OCI-LY3 (cell line): ENCODE data around the gene THUMPD2.

Experiments
- EZH2phosphoT487 ChIP-seq: fragments of 200-600 bp; shearing (Covaris generic); IDR thresholded peaks from 2 replicates; pipeline ENCODE4 v1.6.1; 2018; ENCODE audit warnings: antibody characterized with exemption, mixed run types, low read depth
- TF ChIP-seq, protein P1 (sequence below): fragments of 200-600, 300-600 bp; sonication (generic); IDR thresholded peaks from 2 replicates; pipeline ENCODE4 v1.5.1; 2014; ENCODE audit warnings: antibody characterized with exemption, low read length, low read depth

DNA sequence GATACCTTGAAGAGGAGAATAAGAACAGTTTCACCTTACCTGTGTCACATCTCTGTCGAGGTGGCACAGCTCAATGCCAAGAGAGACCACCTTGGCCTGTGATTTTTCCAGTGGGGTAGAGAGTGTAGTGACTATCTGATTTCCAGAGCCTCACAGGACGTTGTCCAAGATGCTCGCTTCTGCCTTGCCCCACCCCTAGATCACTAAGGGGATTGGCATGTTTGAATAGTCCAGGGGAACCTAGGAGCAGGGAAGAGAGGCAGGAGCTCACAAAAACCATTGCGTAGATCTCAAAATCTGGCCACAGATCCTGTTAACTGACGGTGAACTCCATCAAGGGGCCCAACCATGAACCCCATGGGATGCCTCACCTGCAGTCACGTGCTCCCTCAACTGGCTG lies 89.2 kb downstream of the THUMPD2 start:
- TF ChIP-seq, protein P1, sequence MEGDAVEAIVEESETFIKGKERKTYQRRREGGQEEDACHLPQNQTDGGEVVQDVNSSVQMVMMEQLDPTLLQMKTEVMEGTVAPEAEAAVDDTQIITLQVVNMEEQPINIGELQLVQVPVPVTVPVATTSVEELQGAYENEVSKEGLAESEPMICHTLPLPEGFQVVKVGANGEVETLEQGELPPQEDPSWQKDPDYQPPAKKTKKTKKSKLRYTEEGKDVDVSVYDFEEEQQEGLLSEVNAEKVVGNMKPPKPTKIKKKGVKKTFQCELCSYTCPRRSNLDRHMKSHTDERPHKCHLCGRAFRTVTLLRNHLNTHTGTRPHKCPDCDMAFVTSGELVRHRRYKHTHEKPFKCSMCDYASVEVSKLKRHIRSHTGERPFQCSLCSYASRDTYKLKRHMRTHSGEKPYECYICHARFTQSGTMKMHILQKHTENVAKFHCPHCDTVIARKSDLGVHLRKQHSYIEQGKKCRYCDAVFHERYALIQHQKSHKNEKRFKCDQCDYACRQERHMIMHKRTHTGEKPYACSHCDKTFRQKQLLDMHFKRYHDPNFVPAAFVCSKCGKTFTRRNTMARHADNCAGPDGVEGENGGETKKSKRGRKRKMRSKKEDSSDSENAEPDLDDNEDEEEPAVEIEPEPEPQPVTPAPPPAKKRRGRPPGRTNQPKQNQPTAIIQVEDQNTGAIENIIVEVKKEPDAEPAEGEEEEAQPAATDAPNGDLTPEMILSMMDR, result no peak
- no peak for TF ChIP-seq EZH2phosphoT487
